Adrenal gland (tissue), 5 donors: ENCODE measurements around the gene SPEM1.

Source experiments
- CTCF ChIP-seq, 6 experiments: fragments of 450-650 bp in 4 of 6; fragments of 200-600 bp in 2 of 6; sonication (generic) in 1 of 6; IDR thresholded peaks; 1 replicate in 5 of 6; 2 replicates in 1 of 6; pipeline versions ENCODE4 v1.5.1 to v1.8.0; 2016 to 2021; ENCODE audit warnings: antibody characterized with exemption in 6 of 6, mild to moderate bottlenecking in 2 of 6, moderate library complexity in 1 of 6
- POLR2A ChIP-seq, 2 donors: fragments of 450-650 bp; IDR thresholded peaks; one replicate each; pipeline ENCODE4 v1.6.1; 2017; ENCODE audit warnings: antibody characterized with exemption in 2 of 2, mild to moderate bottlenecking in 2 of 2, moderate library complexity in 1 of 2
- donor health status: DM: no; HTN: no; CAD: no.

GRCh38 chr17:7380855-7381683, 39.1 kb upstream of the SPEM1 start, which contains the start of gene TNK1:
- TF ChIP-seq CTCF (IDR thresholded peaks at IDR 0.05) (no peak), POLR2A (IDR thresholded peaks at IDR 0.05) (no peak)
